ENCODE measurements around the gene PRDX3.

The PRDX3 gene

GRCh38 chr10:119140603-119141245, 37.9 kb downstream of the PRDX3 start:
- Histone ChIP-seq H3K4me3 (ENCODE audit: low read depth in 1 of 2, low read length in 2 of 2) (no peak overlapping the region), H3K9ac (ENCODE audit: low read depth, low read length) (no peak overlapping the region; the same call in 1 of the 2 replicates), H3K27me3 (ENCODE audit: insufficient read depth, low read length, poor library complexity) (no peaks in the 10 kb centered on the region), H3K9me3 (ENCODE audit: insufficient read depth, low read length, severe bottlenecking) (no peaks in the 10 kb centered on the region), H2AFZ (ENCODE audit: low read depth, low read length) (no peak overlapping the region), H3K4me1 (ENCODE audit: insufficient read depth, low read length) (peaks cover 35% of the 10 kb centered on the region), H3K4me2 (ENCODE audit: insufficient read depth, low read length) (no peak overlapping the region), H4K20me1 (ENCODE audit: insufficient read depth, low read length) (no peaks in the 10 kb centered on the region), H3K79me2 (ENCODE audit: insufficient read depth, low read length) (peaks cover 11% of the 10 kb centered on the region; the same call in 1 of the 2 replicates), H3K36me3 (ENCODE audit: insufficient read depth, low read length) (peaks cover 63% of the 10 kb centered on the region), H3K27ac (ENCODE audit: low read length) (peak overlapping the region; percentile 33)
- no peak for ATAC-seq (ENCODE audit: insufficient read depth, low read depth)
- DNase-seq, result no peak
- no peak for TF ChIP-seq CTCF (IDR thresholded peaks at IDR 0.05; ENCODE audit: borderline replicate concordance, extremely low read depth, low read length, poor library complexity, severe bottlenecking)
- no peak for TF ChIP-seq EZH2 (IDR thresholded peaks at IDR 0.05; ENCODE audit: borderline replicate concordance, low read depth, low read length, severe bottlenecking)

- H3K9ac ChIP-seq (ENCODE audit: low read depth, low read length), result peak overlapping the region; percentile 46
- no peaks in the 10 kb centered on the region for H4K20me1 ChIP-seq (ENCODE audit: insufficient read depth, low read length)
- DNase-seq, result peak; percentile 90
- H3K9me3 ChIP-seq (ENCODE audit: insufficient read depth, low read length, severe bottlenecking), result no peaks in the 10 kb centered on the region
- peak; percentile 90 for ATAC-seq (ENCODE audit: insufficient read depth, low read depth)
- TF ChIP-seq EZH2 (IDR thresholded peaks at IDR 0.05; ENCODE audit: borderline replicate concordance, low read depth, low read length, severe bottlenecking) (no peak), CTCF (IDR thresholded peaks at IDR 0.05; ENCODE audit: borderline replicate concordance, extremely low read depth, low read length, poor library complexity, severe bottlenecking) (peak; percentile 92)
- no peak overlapping the region for H3K4me2 ChIP-seq (ENCODE audit: insufficient read depth, low read length)
- peak overlapping the region; percentile 94 for H3K27ac ChIP-seq (ENCODE audit: low read length)
- no peaks in the 10 kb centered on the region for H3K27me3 ChIP-seq (ENCODE audit: insufficient read depth, low read length, poor library complexity)
- H2AFZ ChIP-seq (ENCODE audit: low read depth, low read length), result no peak overlapping the region
- peaks cover 17% of the 10 kb centered on the region for H3K79me2 ChIP-seq (ENCODE audit: insufficient read depth, low read length)
- H3K4me3 ChIP-seq (ENCODE audit: low read depth in 1 of 2, low read length in 2 of 2), result no peak overlapping the region
- H3K4me1 ChIP-seq (ENCODE audit: insufficient read depth, low read length), result peaks cover 46% of the 10 kb centered on the region
- H3K36me3 ChIP-seq (ENCODE audit: insufficient read depth, low read length), result peaks cover 64% of the 10 kb centered on the region
These were observed 39.0 kb downstream of the PRDX3 start for GRCh38 chr10:119139464-119140067.

GRCh38 chr10:119138346-119139306, 40.0 kb downstream of the PRDX3 start:
- no peaks in the 10 kb centered on the region for H3K27me3 ChIP-seq (ENCODE audit: insufficient read depth, low read length, poor library complexity)
- peaks cover 26% of the 10 kb centered on the region for H3K79me2 ChIP-seq (ENCODE audit: insufficient read depth, low read length)
- no peak overlapping the region for H2AFZ ChIP-seq (ENCODE audit: low read depth, low read length)
- H3K9ac ChIP-seq (ENCODE audit: low read depth, low read length), result peak overlapping the region; percentile 46
- H3K4me2 ChIP-seq (ENCODE audit: insufficient read depth, low read length), result no peak overlapping the region
- peaks cover 69% of the 10 kb centered on the region for H3K36me3 ChIP-seq (ENCODE audit: insufficient read depth, low read length)
- peak; percentile 80 for DNase-seq
- no peak overlapping the region for H3K4me3 ChIP-seq (ENCODE audit: low read depth in 1 of 2, low read length in 2 of 2)
- peak overlapping the region; percentile 94 for H3K27ac ChIP-seq (ENCODE audit: low read length)
- ATAC-seq (ENCODE audit: insufficient read depth, low read depth), result peak; percentile 50
- peaks cover 55% of the 10 kb centered on the region for H3K4me1 ChIP-seq (ENCODE audit: insufficient read depth, low read length)
- no peaks in the 10 kb centered on the region for H4K20me1 ChIP-seq (ENCODE audit: insufficient read depth, low read length)
- no peaks in the 10 kb centered on the region for H3K9me3 ChIP-seq (ENCODE audit: insufficient read depth, low read length, severe bottlenecking)
- TF ChIP-seq CTCF (IDR thresholded peaks at IDR 0.05; ENCODE audit: borderline replicate concordance, extremely low read depth, low read length, poor library complexity, severe bottlenecking) (no peak), EZH2 (IDR thresholded peaks at IDR 0.05; ENCODE audit: borderline replicate concordance, low read depth, low read length, severe bottlenecking) (no peak)
